Stomach (tissue), 9 donors: Measurements from ENCODE around the gene CEMIP. TPM values are rescaled to one million over a fixed set of nuclear protein-coding genes. Genes with fewer than 3 reads are reported as not detected.

Experiments used
- DNase-seq, 2 donors: peaks; one replicate each; pipeline versions ENCODE4 v3.0.0 to v3.0.0-alpha.2; 2013 to 2019
- H3K27ac ChIP-seq, 5 donors: fragments of 200-600 bp in 4 of 5; sonication (generic) in 4 of 5; one replicate each; pipeline ENCODE4 v1.5.1; 2013 to 2019; ENCODE audit warnings: mild to moderate bottlenecking in 1 of 5, moderate library complexity in 1 of 5
- H3K27me3 ChIP-seq, 3 donors: fragments of 200-600 bp; sonication (generic); one replicate each; pipeline ENCODE4 v1.5.1; 2017 to 2019; ENCODE audit warnings: mixed run types in 1 of 3
- H3K36me3 ChIP-seq, 4 donors: fragments of 200-600 bp; sonication (generic); 1 replicate in 3 of 4; 2 replicates in 1 of 4; pipeline ENCODE4 v1.5.1; 2016 to 2019
- H3K4me1 ChIP-seq, 4 donors: fragments of 200-600 bp; sonication (generic); one replicate each; pipeline ENCODE4 v1.5.1; 2016 to 2019
- H3K4me3 ChIP-seq, 4 donors: fragments of 200-600 bp; sonication (generic) in 3 of 4; one replicate each; pipeline ENCODE4 v1.5.1; 2016 to 2019; ENCODE audit warnings: mild to moderate bottlenecking in 1 of 4
- H3K9me3 ChIP-seq, 4 donors: fragments of 200-600 bp; sonication (generic); one replicate each; pipeline ENCODE4 v1.5.1; 2016 to 2019
- EP300 ChIP-seq: sonication (generic); formaldehyde crosslinking; IDR thresholded peaks from one replicate; pipeline ENCODE4 v1.6.1; 2017; ENCODE audit warnings: antibody characterized with exemption
- POLR2A ChIP-seq, 4 donors: fragments of 450-650 bp; IDR thresholded peaks; one replicate each; pipeline ENCODE4 v1.6.1; 2016; ENCODE audit warnings: antibody characterized with exemption in 4 of 4, control low read depth in 2 of 4, mild to moderate bottlenecking in 1 of 4, moderate library complexity in 1 of 4
- POLR2AphosphoS5 ChIP-seq, 3 donors: sonication (generic); formaldehyde crosslinking; IDR thresholded peaks; one replicate each; pipeline ENCODE4 v1.6.1; 2016; ENCODE audit warnings: antibody characterized with exemption in 3 of 3
- WGBS, 5 donors: extraction: QIAGEN DNeasy Blood & Tissue Kit in 3 of 5; methylation state at CpG; one replicate each; pipeline versions ENCODE4 v1.1.5 to v1.1.7; 2013 to 2018; 5-methylcytosine and 5-hydroxymethylcytosine counted together
- intact Hi-C: fragments of 100-400 bp; cut with DNase I; formaldehyde crosslinking; loops from one replicate; pipeline ENCODE4 v1.15.1; 2023; ENCODE audit warnings: low total_unique reads
- polyA plus RNA-seq, 3 donors: library from polyadenylated mRNA; stranded (reverse); fragments of 200-250 nt; gene quantifications; one replicate each; pipeline ENCODE4 v1.2.3, GENCODE V29; 2013
- total RNA-seq, 5 donors: library from RNA; depleted of rRNA; stranded (reverse); fragments of >200 nt; gene quantifications; one replicate each; pipeline versions ENCODE4 v1.1.0 to v1.2.3, GENCODE V29; 2014 to 2016
- TF ChIP-seq, protein P1 (sequence below), 7 experiments: fragments of 450-650 bp in 4 of 7; fragments of 200-600 bp in 3 of 7; sonication (generic) in 3 of 7; IDR thresholded peaks; one replicate each; pipeline ENCODE4 v1.5.1; 2016 to 2019; ENCODE audit warnings: antibody characterized with exemption in 7 of 7, control low read depth in 2 of 7, mild to moderate bottlenecking in 1 of 7
- donor health status: healthy with polysubstance abuse.
- donor health status: Bipolar disorder and iron deficiency.
- donor health status: healthy.

Gene CEMIP
- total and polyA plus RNA-seq, 8 donors = 0.53 to 2.6 (median 1.4) TPM; not detected in 4

DNA sequence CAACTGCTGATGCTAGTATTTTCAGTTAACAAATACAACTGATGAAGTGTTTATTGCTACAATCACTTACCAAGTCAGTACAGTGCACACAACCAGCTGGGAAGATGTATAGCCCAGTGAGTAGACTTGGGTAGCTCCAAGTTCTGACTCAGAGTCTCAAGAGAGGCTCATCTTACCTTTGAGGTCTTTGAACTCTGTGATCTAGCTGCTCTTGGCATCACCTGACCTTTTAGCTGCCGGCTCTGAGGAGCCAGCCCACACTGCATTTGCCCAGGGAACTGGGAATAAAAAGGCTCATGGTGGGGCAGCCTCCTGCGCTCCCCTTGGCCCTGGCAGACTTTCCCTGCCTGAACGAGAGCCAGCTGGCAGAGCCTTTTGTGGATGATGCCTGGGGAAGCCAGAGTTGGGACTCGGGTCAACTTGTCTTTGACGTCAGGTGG, 82.6 kb downstream of the CEMIP start:
- Histone ChIP-seq H3K9me3 (no peaks in the 10 kb centered on the region), H3K4me1 (peaks cover 6 to 17% (median 8%) of the 10 kb centered on the region in 4 donors), H3K36me3 (no peaks in the 10 kb centered on the region), H3K27me3 (no peaks in the 10 kb centered on the region), H3K4me3 (no peak overlapping the region), H3K27ac (no peak overlapping the region)
- TF ChIP-seq EP300 (no peak), POLR2AphosphoS5 (IDR thresholded peaks at IDR 0.05) (no peak)
- WGBS, 5 donors = 64 to 83% (median 82%) methylated on average over 5 of the region's 5 CpGs
- no peak for DNase-seq
- intact Hi-C loops = no loop called here

DNA sequence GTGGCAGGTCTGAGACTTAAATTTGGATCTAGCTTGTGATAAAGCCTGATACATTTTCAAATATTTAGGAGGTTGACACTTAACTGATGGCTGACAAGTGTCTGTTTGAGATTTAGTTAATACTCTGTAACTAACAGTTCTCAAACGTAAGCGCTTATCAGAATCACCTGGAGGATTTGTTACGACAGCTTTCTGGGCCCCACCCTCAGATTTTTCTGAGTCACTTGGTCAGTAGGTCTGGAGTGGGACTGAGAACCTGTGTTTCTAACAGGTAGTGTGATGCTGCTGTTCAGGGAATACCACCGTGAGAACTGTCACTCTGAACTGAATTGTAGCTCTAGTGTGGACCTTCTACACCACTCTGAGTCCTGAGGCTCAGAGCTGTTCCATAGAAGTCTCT, 85.5 kb downstream of the CEMIP start:
- 70 to 86% (median 73%) methylated on average over 4 of the region's 4 CpGs for WGBS, 5 donors
- H3K36me3 ChIP-seq = no peaks in the 10 kb centered on the region
- TF ChIP-seq EP300 (no peak), POLR2AphosphoS5 (IDR thresholded peaks at IDR 0.05) (no peak), POLR2A (IDR thresholded peaks at IDR 0.05) (no peak)
- TF ChIP-seq, protein P1, sequence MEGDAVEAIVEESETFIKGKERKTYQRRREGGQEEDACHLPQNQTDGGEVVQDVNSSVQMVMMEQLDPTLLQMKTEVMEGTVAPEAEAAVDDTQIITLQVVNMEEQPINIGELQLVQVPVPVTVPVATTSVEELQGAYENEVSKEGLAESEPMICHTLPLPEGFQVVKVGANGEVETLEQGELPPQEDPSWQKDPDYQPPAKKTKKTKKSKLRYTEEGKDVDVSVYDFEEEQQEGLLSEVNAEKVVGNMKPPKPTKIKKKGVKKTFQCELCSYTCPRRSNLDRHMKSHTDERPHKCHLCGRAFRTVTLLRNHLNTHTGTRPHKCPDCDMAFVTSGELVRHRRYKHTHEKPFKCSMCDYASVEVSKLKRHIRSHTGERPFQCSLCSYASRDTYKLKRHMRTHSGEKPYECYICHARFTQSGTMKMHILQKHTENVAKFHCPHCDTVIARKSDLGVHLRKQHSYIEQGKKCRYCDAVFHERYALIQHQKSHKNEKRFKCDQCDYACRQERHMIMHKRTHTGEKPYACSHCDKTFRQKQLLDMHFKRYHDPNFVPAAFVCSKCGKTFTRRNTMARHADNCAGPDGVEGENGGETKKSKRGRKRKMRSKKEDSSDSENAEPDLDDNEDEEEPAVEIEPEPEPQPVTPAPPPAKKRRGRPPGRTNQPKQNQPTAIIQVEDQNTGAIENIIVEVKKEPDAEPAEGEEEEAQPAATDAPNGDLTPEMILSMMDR (IDR thresholded peaks at IDR 0.05) = no peak
- H3K4me1 ChIP-seq = peaks cover 0 to 7% (median 0%) of the 10 kb centered on the region in 4 donors
- H3K4me3 ChIP-seq = no peak overlapping the region
- no peak for DNase-seq
- no peaks in the 10 kb centered on the region for H3K9me3 ChIP-seq
- intact Hi-C loops = no loop called here
- no peaks in the 10 kb centered on the region for H3K27me3 ChIP-seq
- H3K27ac ChIP-seq = no peak overlapping the region

DNA sequence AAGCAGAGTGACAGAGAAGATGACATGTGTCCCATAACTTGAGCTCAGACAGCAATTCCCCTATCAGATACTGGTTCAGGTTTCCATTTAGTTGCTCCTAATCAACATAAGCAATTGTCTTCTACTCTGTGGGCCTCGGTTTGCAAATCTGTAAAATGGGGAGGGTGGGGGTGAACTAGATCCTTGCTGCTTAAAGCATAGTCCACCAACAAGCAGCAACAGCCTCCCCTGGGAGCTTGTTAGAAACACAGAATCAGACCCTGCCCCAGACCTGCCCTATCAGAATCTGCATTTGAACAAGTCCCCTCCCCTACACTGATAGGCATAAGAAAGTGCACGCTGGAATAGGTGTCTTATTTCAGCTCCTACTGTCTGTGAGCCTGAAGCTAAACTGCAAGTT, 87.8 kb downstream of the CEMIP start:
- intact Hi-C loops = no loop called here
- TF ChIP-seq POLR2A (IDR thresholded peaks at IDR 0.05) (no peak), EP300 (no peak), POLR2AphosphoS5 (IDR thresholded peaks at IDR 0.05) (no peak)
- TF ChIP-seq, protein P1 (IDR thresholded peaks at IDR 0.05) = no peak
- H3K27me3 ChIP-seq = no peaks in the 10 kb centered on the region
- no peaks in the 10 kb centered on the region for H3K36me3 ChIP-seq
- DNase-seq = no peak
- 45 to 71% (median 60%) methylated on average over 2 of the region's 2 CpGs for WGBS, 5 donors
- no peak overlapping the region for H3K4me3 ChIP-seq
- H3K4me1 ChIP-seq = no peaks in the 10 kb centered on the region
- no peak overlapping the region for H3K27ac ChIP-seq
- no peaks in the 10 kb centered on the region for H3K9me3 ChIP-seq

DNA sequence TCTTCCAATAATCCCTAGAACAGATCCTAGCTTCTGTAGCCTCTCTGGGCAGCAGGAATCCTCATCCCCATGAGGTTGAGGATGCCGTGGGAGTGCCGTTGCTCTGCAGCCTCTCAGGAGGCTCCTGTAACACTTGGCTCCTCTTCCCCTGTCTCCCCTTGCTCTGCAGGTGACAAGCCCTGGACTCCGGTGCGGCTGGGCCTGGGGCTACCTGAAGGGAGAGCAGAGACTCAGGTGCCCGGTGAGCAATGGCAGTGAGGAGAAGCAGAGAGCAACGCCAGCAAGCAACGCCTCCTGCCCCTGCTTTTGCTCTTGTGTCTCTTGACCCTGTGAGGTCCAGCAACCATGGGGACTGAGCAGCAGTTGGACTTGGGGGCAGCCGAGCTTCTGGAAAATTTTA, 91.2 kb downstream of the CEMIP start:
- intact Hi-C loops = no loop called here
- WGBS, 5 donors = 84 to 93% (median 91%) methylated on average over 7 to 8 of the region's 8 CpGs

DNA sequence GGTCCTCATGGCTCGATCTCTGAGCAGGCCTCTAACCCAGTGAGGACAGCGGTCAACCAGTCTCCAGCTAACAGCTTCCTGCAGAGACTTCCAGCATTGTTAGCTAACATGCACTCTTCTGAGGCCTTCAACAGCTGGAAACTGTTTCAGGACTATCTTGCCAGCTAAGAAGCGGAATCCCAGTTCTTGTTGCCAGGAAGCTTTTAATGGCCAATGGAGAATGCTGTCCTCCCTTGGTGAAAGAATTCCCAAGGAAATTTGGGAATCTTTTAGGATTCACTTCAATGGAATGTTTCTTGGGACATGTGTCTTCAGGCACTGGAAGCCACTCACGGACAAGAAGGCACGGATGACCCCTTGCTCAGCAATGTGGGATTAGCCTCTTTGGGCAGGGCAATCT, 91.7 kb downstream of the CEMIP start:
- H3K36me3 ChIP-seq = no peaks in the 10 kb centered on the region
- no peak overlapping the region for H3K4me3 ChIP-seq
- intact Hi-C loops = no loop called here
- 63 to 87% (median 84%) methylated on average over 4 to 5 of the region's 5 CpGs for WGBS, 5 donors
- DNase-seq = peak in 1 of 2 donors; percentile 70
- H3K9me3 ChIP-seq = no peaks in the 10 kb centered on the region
- no peaks in the 10 kb centered on the region for H3K27me3 ChIP-seq
- TF ChIP-seq, protein P1 (IDR thresholded peaks at IDR 0.05) = no peak
- TF ChIP-seq POLR2AphosphoS5 (IDR thresholded peaks at IDR 0.05) = peak in 1 of 3 donors; percentile 3
- H3K27ac ChIP-seq = no peak overlapping the region
- H3K4me1 ChIP-seq = no peaks in the 10 kb centered on the region

More for the DNA sequence above, 91.2 kb downstream of the CEMIP start:
- Histone ChIP-seq H3K4me3 (no peak overlapping the region), H3K9me3 (no peaks in the 10 kb centered on the region), H3K4me1 (no peaks in the 10 kb centered on the region), H3K27ac (no peak overlapping the region), H3K36me3 (no peaks in the 10 kb centered on the region), H3K27me3 (no peaks in the 10 kb centered on the region)
- no peak for DNase-seq
- TF ChIP-seq POLR2AphosphoS5 (IDR thresholded peaks at IDR 0.05) (no peak), EP300 (no peak), POLR2A (IDR thresholded peaks at IDR 0.05) (no peak)
- TF ChIP-seq, protein P1 (IDR thresholded peaks at IDR 0.05) = no peak
